IPS DF 6.9 (cell line): ENCODE data around the gene PAX5.

Source experiments
- DNase-seq: peaks from one replicate; pipeline ENCODE4 v3.0.0-alpha.2; 2013; ENCODE audit warnings: low read depth, low spot score
- H3K27ac ChIP-seq: one replicate; pipeline ENCODE4 v1.5.1; 2013; ENCODE audit warnings: low read length, control low read depth
- H3K27me3 ChIP-seq: 2 replicates; pipeline ENCODE4 v1.6.1; 2013; ENCODE audit warnings: mild to moderate bottlenecking, low read length; ENCODE audit not compliant: control insufficient read depth, insufficient read depth
- H3K36me3 ChIP-seq: 2 replicates; pipeline ENCODE4 v1.6.1; 2013; ENCODE audit warnings: low read length; ENCODE audit not compliant: control insufficient read depth, insufficient read depth
- H3K4me1 ChIP-seq: 2 replicates; pipeline ENCODE4 v1.6.1; 2013; ENCODE audit warnings: low read length; ENCODE audit not compliant: control insufficient read depth, insufficient read depth
- H3K4me3 ChIP-seq: 2 replicates; pipeline ENCODE4 v1.5.1; 2013; ENCODE audit warnings: mild to moderate bottlenecking, low read length
- H3K9me3 ChIP-seq: 2 replicates; pipeline ENCODE4 v1.6.1; 2013; ENCODE audit warnings: low read length, inconsistent platforms; ENCODE audit not compliant: control insufficient read depth, insufficient read depth
- WGBS: extraction: QIAGEN DNeasy Blood & Tissue Kit; methylation state at CpG from one replicate; pipeline ENCODE4 v1.1.7; 2013; ENCODE audit warnings: mixed read lengths, missing lambda C conversion rate; ENCODE audit not compliant: insufficient read length, insufficient coverage; 5-methylcytosine and 5-hydroxymethylcytosine counted together

PAX5 gene

GRCh38 chr9:36894695-36895310 lies 139.3 kb downstream of the PAX5 start:
- Histone ChIP-seq H3K36me3 (no peaks in the 10 kb centered on the region), H3K4me1 (no peaks in the 10 kb centered on the region), H3K4me3 (no peak overlapping the region), H3K9me3 (no peaks in the 10 kb centered on the region), H3K27me3 (no peaks in the 10 kb centered on the region), H3K27ac (no peak overlapping the region)
- no CpG with 5 or more reads among the region's 23 CpGs for WGBS
- no peak for DNase-seq

GRCh38 chr9:36893911-36894310 lies 140.2 kb downstream of the PAX5 start:
- H3K27ac ChIP-seq, result no peak overlapping the region
- H3K36me3 ChIP-seq, result no peaks in the 10 kb centered on the region
- H3K27me3 ChIP-seq, result no peaks in the 10 kb centered on the region
- H3K4me3 ChIP-seq, result no peak overlapping the region
- no peak for DNase-seq
- WGBS, result no CpG with 5 or more reads among the region's 8 CpGs
- no peaks in the 10 kb centered on the region for H3K4me1 ChIP-seq
- no peaks in the 10 kb centered on the region for H3K9me3 ChIP-seq

- Histone ChIP-seq H3K4me3 (no peak overlapping the region), H3K27me3 (no peaks in the 10 kb centered on the region), H3K9me3 (no peaks in the 10 kb centered on the region), H3K4me1 (no peaks in the 10 kb centered on the region), H3K27ac (no peak overlapping the region), H3K36me3 (no peaks in the 10 kb centered on the region)
- DNase-seq, result no peak
- no CpG with 5 or more reads among the region's 8 CpGs for WGBS
Measured at GRCh38 chr9:36893184-36893583, 140.9 kb downstream of the PAX5 start.

GRCh38 chr9:36892279-36892678 lies 141.8 kb downstream of the PAX5 start:
- no peak for DNase-seq
- no peak overlapping the region for H3K4me3 ChIP-seq
- no peaks in the 10 kb centered on the region for H3K9me3 ChIP-seq
- no peak overlapping the region for H3K27ac ChIP-seq
- no peaks in the 10 kb centered on the region for H3K4me1 ChIP-seq
- no peaks in the 10 kb centered on the region for H3K36me3 ChIP-seq
- WGBS, result no CpG with 5 or more reads among the region's 4 CpGs
- H3K27me3 ChIP-seq, result no peaks in the 10 kb centered on the region

GRCh38 chr9:36891341-36891811 lies 142.7 kb downstream of the PAX5 start:
- Histone ChIP-seq H3K36me3 (no peaks in the 10 kb centered on the region), H3K27me3 (no peaks in the 10 kb centered on the region), H3K4me3 (no peak overlapping the region), H3K9me3 (no peaks in the 10 kb centered on the region), H3K4me1 (no peaks in the 10 kb centered on the region), H3K27ac (no peak overlapping the region)
- WGBS, result no CpG with 5 or more reads among the region's 13 CpGs
- no peak for DNase-seq

GRCh38 chr9:36889844-36890243 lies 144.2 kb downstream of the PAX5 start:
- DNase-seq, result no peak
- no peak overlapping the region for H3K4me3 ChIP-seq
- no peaks in the 10 kb centered on the region for H3K36me3 ChIP-seq
- no peak overlapping the region for H3K27ac ChIP-seq
- H3K27me3 ChIP-seq, result no peaks in the 10 kb centered on the region
- no CpG with 5 or more reads among the region's 6 CpGs for WGBS
- no peaks in the 10 kb centered on the region for H3K4me1 ChIP-seq
- H3K9me3 ChIP-seq, result no peaks in the 10 kb centered on the region

GRCh38 chr9:36888551-36888950 lies 145.5 kb downstream of the PAX5 start:
- no peak overlapping the region for H3K4me3 ChIP-seq
- H3K4me1 ChIP-seq, result no peaks in the 10 kb centered on the region
- no peaks in the 10 kb centered on the region for H3K27me3 ChIP-seq
- WGBS, result no CpG with 5 or more reads among the region's 7 CpGs
- DNase-seq, result no peak
- no peaks in the 10 kb centered on the region for H3K9me3 ChIP-seq
- no peak overlapping the region for H3K27ac ChIP-seq
- no peaks in the 10 kb centered on the region for H3K36me3 ChIP-seq

- H3K27me3 ChIP-seq, result no peaks in the 10 kb centered on the region
- no peak overlapping the region for H3K4me3 ChIP-seq
- WGBS, result no CpG with 5 or more reads among the region's 6 CpGs
- H3K4me1 ChIP-seq, result no peaks in the 10 kb centered on the region
- no peaks in the 10 kb centered on the region for H3K36me3 ChIP-seq
- no peaks in the 10 kb centered on the region for H3K9me3 ChIP-seq
- no peak for DNase-seq
- H3K27ac ChIP-seq, result no peak overlapping the region
Measured at GRCh38 chr9:36884721-36885120, 149.3 kb downstream of the PAX5 start.

- no CpG with 5 or more reads among the region's 3 CpGs for WGBS
- Histone ChIP-seq H3K4me3 (no peak overlapping the region), H3K9me3 (no peaks in the 10 kb centered on the region), H3K27ac (no peak overlapping the region), H3K36me3 (no peaks in the 10 kb centered on the region), H3K27me3 (no peaks in the 10 kb centered on the region), H3K4me1 (no peaks in the 10 kb centered on the region)
- DNase-seq, result no peak
Measured at GRCh38 chr9:36882594-36882993, 151.5 kb downstream of the PAX5 start.

- Histone ChIP-seq H3K27me3 (no peaks in the 10 kb centered on the region), H3K36me3 (no peaks in the 10 kb centered on the region), H3K4me3 (no peak overlapping the region), H3K9me3 (no peaks in the 10 kb centered on the region), H3K27ac (no peak overlapping the region), H3K4me1 (no peaks in the 10 kb centered on the region)
- no CpG with 5 or more reads among the region's 31 CpGs for WGBS
- no peak for DNase-seq
Measured at GRCh38 chr9:36881743-36882441, 152.2 kb downstream of the PAX5 start.

GRCh38 chr9:36881316-36881715 lies 152.8 kb downstream of the PAX5 start:
- Histone ChIP-seq H3K4me3 (no peak overlapping the region), H3K27ac (no peak overlapping the region), H3K9me3 (no peaks in the 10 kb centered on the region), H3K27me3 (no peaks in the 10 kb centered on the region), H3K36me3 (no peaks in the 10 kb centered on the region), H3K4me1 (no peaks in the 10 kb centered on the region)
- no peak for DNase-seq
- WGBS, result no CpG with 5 or more reads among the region's 14 CpGs
